Right renal cortex interstitium (tissue), 3 donors: ENCODE data around the gene IFT22. TPM values are rescaled to one million over a fixed set of nuclear protein-coding genes. Genes with fewer than 3 reads are reported as not detected.
"Not testable (repeated sequence)": the region's sequence is repeated elsewhere in the genome, so short reads cannot be mapped to it uniquely, and the experiment has no call there.

Experiments used
- DNase-seq, 3 donors: peaks; one replicate each; pipeline ENCODE4 v3.0.0-alpha.2; 2013; ENCODE audit warnings: low read depth in 3 of 3, low spot score in 2 of 3
- polyA plus RNA-seq, 3 donors: library from polyadenylated mRNA; unstranded; fragments of 120-200 nt; gene quantifications; one replicate each; pipeline ENCODE4 v1.2.1, GENCODE V29; 2013; ENCODE audit not compliant: insufficient read length in 3 of 3

The IFT22 gene
- polyA plus RNA-seq, 3 donors: 71.7 to 79.5 (median 78.0) TPM

DNA sequence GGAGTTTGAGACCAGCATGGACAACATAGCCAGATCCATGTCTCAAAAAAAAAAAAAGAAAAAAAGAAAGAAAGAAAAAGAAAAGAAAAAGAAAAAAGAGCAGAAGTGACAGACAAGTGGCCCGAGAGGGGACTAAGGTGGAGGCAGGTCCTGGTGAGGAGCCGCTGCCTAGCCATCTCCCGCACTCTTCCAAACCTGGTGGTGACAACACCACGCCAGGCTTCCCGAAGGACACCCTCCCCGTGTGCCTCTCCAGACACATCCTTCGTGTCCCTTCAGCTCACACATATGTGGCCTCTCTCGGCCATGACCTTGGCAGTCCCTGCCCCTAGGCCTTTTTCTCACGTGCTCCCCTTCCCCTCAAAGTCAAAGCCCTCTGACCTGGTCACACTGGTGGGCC, 36.4 kb downstream of the IFT22 start:
- no peak for DNase-seq

DNA sequence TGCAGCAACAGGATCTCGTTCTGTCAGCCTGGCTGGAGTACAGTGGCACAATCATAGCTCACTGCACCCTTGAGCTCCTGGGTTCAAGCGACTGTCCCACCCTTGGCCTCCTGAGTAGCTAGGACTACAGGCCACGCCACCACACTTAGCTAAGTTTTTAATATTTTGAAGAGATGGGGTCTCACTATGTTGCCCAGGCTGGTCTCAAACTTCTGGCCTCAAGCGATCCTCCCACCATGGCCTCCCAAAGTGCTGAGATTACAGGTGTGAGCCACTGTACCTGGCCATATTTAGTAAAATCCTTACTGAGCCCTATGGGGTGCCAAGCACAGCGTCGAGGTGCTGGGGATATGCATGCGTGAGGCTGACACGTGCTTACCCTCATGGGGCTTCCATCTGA, 40.7 kb downstream of the IFT22 start:
- DNase-seq: not testable (repeated sequence)

DNA sequence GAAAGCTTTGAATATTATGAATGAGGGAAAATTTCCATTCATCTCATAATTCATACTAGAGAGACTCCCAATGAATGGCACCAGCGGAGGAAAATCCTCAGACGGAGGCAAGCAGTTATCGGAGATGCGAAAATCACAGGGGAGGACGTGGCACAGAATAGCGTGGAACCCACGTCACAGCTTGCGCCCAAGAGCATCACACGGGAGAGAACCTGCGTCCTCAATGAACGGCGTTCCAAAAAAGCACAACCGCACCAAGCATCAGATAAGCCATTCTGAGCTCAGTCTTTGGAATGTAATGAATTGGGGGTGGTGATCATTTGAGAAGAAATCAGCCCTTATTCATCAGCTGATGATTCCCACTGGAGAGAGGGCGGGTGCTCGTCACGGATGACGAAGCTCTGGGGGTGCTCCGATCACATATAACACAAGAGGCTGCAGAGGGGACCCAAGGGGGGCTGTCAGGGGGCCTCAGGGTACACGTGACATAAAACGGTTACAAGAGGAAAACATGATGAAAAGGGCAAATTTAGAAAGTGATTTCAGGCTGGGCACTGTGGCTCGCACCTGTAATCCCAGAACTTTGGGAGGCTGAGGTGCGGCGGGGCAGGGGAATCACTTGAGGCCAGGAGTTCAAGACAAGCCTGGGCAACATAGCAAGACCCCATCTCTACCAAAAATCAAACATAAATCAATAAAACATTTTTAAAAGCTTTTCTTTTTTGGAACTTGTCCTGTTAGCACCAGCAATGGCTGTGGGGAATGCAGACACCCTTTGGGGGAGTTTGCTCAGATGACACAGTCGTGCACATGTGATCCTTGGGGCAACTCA, 42.9 kb downstream of the IFT22 start:
- DNase-seq: no peak

DNA sequence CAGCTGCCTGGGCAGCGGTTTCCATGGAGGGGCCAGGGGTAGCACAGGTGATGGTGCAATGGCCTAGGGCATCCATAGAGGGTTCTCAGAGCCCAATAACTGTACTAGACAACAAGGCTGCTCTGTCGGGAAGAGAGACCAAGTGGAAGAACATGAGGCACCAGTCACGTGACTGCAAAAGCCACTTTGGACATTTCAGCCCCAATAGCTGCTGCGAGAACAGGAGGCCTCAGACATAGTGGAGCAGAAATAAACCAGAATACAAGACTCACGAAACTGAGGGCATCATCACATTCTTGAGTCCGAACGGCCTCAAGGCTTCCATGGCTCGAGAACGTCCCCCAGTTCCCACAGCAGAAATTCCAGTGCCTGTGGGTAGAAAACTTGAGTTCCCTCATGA, 44.5 kb downstream of the IFT22 start:
- no peak for DNase-seq

DNA sequence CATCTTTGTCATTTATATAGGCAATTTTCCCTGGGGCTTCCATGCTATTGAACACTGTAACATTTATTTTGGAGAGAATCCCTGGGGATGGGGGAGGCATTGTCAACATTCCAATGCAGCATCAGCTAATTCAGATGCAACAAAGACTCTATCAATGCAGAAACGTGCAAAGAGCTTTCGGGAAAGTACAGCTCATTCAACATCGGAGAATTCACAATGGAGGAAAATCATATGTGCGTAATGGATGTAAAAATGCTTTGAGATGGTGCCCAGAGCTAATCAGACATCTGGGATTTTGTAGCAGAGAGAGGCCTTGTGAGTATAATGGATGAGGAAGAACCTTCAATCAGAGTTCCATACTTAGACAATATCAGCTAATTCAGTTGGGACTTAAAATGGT, 48.4 kb downstream of the IFT22 start:
- DNase-seq: no peak

DNA sequence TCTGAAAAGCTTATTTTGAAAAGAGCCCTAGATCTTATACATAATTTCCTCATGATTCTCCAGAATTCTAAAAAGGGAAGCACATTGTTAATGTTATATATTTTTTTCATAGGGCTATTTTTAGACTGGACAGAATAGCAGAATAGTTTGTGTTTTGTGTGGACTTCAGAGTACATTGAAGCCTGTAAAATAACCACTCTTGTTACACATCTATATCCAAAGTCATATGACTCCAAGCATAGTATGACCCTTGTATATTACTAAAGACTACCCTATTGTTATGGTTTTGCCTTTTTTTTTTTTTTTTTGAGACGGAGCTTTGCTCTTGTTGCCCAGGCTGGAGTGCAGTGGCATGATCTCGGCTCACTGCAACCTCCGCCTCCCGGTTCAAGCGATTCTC, 50.6 kb downstream of the IFT22 start:
- no peak for DNase-seq

DNA sequence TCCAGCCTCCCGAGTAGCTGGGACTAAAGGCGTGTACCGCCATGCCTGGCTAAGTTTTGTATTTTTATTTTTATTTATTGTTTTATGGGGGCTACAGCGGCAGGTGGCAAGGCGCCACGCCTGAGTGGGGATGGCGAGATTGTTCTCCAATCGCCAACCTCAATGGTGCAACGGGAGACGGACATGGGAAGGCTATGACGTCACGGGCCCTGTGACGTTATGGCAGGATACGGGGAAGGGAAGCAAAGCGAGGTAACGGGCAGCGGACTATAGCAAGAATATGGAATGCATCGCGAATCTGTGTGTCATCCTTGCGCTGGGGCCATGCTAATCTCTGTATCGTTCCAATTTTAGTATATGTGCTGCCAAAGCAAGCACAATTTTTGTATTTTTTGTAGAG, 51.9 kb downstream of the IFT22 start:
- DNase-seq: no peak

DNA sequence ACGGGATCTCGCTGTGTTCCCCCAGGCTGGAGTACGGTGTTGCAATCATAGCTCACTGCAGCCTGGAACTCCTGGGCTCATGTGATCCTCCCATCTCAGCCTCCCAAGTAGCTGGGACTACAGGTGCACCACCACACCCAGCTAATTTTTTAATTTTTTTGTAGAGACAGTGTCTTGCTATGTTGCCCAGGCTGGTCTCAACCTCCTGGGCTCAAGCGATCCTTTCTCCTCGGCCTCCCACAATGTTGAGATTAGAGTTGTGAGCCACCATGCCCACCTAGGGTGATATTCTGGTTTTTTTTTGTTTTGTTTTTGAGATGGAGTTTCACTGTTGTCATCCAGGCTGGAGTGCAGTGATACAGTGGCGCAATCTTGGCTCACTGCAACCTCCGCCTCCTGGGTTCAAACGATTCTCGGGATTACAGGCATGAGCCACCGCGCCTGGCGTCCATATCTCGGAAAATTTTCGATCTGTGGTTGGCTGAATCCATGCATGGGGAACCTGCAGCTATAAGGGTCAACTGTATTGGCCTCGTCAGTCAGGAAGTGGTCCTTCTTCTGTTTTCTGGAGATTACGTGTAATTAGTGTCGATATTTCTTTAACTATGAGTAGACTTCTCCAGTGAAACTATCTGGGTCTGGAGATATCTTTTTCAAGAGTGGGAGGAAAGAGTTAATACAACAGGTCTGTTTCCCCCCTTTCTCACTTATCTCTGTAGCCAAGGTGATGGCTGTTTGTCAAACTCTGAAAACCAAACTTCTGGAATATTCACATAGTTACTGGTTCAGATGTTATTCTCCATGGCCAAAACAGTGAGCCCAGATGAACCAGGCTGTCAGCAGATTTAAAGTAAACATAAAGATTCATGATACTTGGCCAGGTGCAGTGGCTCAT, 55.7 kb downstream of the IFT22 start:
- DNase-seq: no peak

DNA sequence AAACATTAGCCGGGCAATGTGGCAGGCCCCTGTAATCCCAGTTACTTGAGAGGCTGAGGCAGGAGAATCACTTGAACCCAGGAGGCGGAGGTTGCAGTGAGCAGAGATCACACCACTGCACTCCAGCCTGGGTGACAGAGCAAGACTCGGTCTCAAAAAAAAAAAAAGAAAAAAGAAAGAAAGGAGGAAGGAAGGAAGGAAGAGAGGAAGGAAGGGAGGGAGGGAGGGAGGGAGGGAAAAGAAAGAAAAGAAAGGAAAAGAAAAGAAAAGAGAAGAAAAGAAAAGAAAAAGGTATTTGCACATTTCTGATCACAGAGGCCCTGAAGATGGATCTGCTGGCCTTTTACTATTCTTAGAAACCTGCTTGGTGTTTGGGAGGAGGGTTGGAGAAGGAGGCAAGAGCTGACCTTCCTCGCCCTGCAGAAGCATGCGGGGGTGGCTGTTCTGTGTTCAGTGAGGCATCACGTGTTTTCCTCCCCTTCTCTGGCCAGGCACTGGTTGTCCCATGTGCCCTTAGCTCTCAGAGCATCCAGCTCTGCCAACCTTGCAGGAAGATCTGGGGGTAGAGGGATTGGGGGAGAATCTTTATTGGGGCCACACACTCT, 57.4 kb downstream of the IFT22 start:
- DNase-seq: not testable (repeated sequence)

Other genes with a start within 250 kb of the IFT22 start
- gene TRIM56, start 236.3 kb downstream of the IFT22 start, polyA plus RNA-seq: 10 to 100 TPM; 15.5 to 16.3 (median 16.2) TPM
- gene SERPINE1, start 194.7 kb downstream of the IFT22 start, polyA plus RNA-seq: 1 to 10 TPM in 2 of 3 donors, under 1 TPM in 1; 0.89 to 1.2 (median 1.1) TPM
- gene AP1S1, start 167.3 kb downstream of the IFT22 start, polyA plus RNA-seq: 10 to 100 TPM; 72.1 to 82.5 (median 76.9) TPM
- under 1 TPM; 0.07 to 0.21 (median 0.08) TPM for gene VGF, start 156.2 kb downstream of the IFT22 start, polyA plus RNA-seq
- not detected for gene NAT16, start 141.5 kb downstream of the IFT22 start, polyA plus RNA-seq
- under 1 TPM; 0.12 to 0.96 (median 0.60) TPM for gene MOGAT3, start 120.8 kb downstream of the IFT22 start, polyA plus RNA-seq
- 10 to 100 TPM; 41.6 to 42.5 (median 42.4) TPM for gene PLOD3, start 104.2 kb downstream of the IFT22 start, polyA plus RNA-seq
- gene ZNHIT1, start 103.6 kb downstream of the IFT22 start, polyA plus RNA-seq: 10 to 100 TPM; 48.6 to 55.2 (median 52.8) TPM
- gene CLDN15, start 84.0 kb downstream of the IFT22 start, polyA plus RNA-seq: 1 to 10 TPM; 7.3 to 8.3 (median 7.4) TPM
- gene FIS1, start 76.7 kb downstream of the IFT22 start, polyA plus RNA-seq: 100 to 1,000 TPM; 148 to 176 (median 150) TPM
- 10 to 100 TPM; 20.8 to 22.8 (median 21.3) TPM for gene COL26A1, start 41.1 kb upstream of the IFT22 start, polyA plus RNA-seq